Measurements from ENCODE around the gene SHANK1.

DNA sequence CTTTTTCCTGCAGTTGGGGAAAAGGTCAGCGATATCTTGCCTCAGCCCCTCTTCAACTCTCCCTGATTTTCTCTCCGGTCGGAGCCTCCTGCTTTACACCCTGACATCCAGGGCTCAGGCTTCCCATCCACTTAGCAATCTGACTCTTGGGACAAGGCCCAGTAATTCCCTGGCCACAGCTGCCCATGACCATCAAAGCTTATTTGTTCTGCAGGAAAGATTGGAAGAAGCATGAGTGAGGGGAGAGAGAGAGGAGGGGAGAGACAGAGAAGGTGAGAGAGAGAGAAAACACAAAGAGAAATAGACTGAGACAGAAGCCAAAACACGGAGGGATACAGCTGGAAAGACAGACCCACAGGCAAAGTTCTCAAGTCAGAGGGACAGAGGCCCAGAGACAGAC lies 93.6 kb downstream of the SHANK1 start:
- TF ChIP-seq POLR2A (IDR thresholded peaks at IDR 0.05) (no peak), CTCF (IDR thresholded peaks at IDR 0.05) (no peak)

Data from heart left ventricle (tissue), 13 donors.